ENCODE results near the gene IL21R. TPM values are rescaled to one million over a fixed set of nuclear protein-coding genes. Genes with fewer than 3 reads are reported as not detected.
"Not testable (repeated sequence)": the region's sequence is repeated elsewhere in the genome, so short reads cannot be mapped to it uniquely, and the experiment has no call there.

IL21R gene
- total RNA-seq, 2 experiments from 2014 or later = 61.8 to 73.5 TPM

DNA sequence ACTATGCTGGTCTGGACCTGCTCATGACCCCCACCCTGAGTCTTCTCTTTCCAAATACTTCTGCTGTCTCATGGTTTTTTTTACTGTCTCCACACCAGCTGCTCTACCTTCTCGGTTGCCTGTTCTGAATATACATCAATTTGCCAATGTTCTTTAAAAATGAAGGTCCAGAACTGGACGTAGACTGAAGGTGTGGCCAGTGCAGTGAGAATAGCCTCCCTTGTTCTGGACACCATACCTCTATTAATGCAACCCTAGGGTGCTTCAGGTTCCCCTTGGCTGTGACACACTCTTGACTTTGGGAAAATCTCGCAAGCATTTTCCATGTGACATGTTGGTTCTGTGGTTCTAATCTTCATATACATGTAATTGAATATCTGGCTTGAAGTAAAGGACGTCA, 15.3 kb upstream of the IL21R start:
- no peak for DNase-seq
- Mint-ChIP-seq H3K27me3 (no peaks in the 10 kb centered on the region), H3K36me3 (ENCODE audit: low read depth) (peaks cover 7% of the 10 kb centered on the region), H3K9me3 (ENCODE audit: low read depth) (peaks cover 14% of the 10 kb centered on the region), H3K4me3 (no peak overlapping the region), H3K4me1 (peaks cover 17% of the 10 kb centered on the region), H3K27ac (no peak overlapping the region)
- intact Hi-C loops (cut with DNase I, micrococcal nuclease) = no loop called here
- ChIA-PET POLR2A (interaction anchor here (1.3 to 1.6 kb wide), 3 partner anchors 11 to 18 kb away, joined by 4 to 8 read pairs (median 5); no protein-coding TSS in a partner anchor), CTCF (interaction anchor here (0.6 to 2.2 kb wide), 8 partner anchors 12 to 196 kb away, joined by 3 to 12 read pairs (median 4); no protein-coding TSS in a partner anchor)
- no peak for ATAC-seq

DNA sequence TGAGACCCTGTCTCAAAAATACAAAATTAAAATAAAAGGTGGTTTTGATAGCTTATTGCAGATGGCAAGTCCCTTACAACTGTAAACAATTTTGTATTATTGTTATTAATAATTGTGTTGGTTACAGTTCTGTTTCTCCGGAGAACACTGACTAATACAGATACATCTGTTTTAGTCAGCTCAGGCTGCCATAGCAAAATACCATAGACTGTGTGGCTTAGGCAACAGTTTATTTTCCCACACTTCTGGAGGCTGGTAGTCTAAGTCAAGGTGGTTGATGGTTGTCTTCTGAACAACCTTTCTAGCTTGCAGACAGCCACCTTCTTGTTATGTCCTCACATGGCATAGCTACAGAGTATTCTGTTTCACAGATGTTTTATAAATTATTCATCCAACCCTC, 14.2 kb upstream of the IL21R start:
- Mint-ChIP-seq H3K27me3 (no peaks in the 10 kb centered on the region), H3K27ac (peak overlapping the region; percentile 7), H3K9me3 (ENCODE audit: low read depth) (peaks cover 24% of the 10 kb centered on the region), H3K4me3 (no peak overlapping the region), H3K36me3 (ENCODE audit: low read depth) (peaks cover 7% of the 10 kb centered on the region), H3K4me1 (peaks cover 13% of the 10 kb centered on the region)
- CTCF ChIA-PET = interaction anchor here (0.8 to 2.5 kb wide), 8 partner anchors 12 to 233 kb away, joined by 3 to 12 read pairs (median 4); no protein-coding TSS in a partner anchor
- ATAC-seq (peak; percentile 95), DNase-seq (no peak)
- POLR2A ChIA-PET = interaction anchor here (0.8 to 1.6 kb wide), 6 partner anchors 12 to 20 kb away, joined by 3 to 8 read pairs (median 4); no protein-coding TSS in a partner anchor
- intact Hi-C loops (cut with DNase I, micrococcal nuclease) = loop anchor here in 1 of 2 experiments (1.0 kb wide), 1 partner anchor 13 kb away; no protein-coding TSS in a partner anchor

DNA sequence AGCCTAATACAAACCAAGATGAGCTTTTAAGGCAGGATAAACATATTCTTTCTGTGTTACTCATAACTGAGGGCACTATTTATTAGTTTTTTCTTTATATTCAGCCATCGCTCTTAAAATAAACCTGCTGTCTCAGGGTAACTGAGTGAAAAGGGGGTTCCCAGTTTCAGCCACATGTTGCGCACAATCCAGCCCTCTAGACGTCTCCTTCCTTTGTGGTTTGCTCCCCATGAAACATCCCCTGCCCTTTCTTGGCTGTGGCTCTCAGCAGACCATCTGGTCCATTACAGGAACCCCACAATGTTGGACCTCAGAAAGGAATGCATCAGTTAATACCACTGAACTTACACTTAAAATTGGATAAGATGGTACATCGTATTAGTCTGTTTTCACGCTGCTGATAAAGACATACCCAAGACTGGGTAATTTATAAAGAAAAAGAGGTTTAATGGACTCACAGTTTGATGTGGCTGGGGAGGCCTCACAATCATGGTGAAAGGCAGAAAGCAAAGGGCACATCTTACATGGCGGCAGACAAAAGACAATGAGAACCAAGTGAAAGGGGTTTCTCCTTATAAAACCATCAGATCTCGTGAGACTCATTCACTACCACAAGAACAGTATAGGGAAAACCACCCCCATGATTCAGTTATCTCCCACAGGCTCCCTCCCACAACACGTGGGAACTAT, 12.6 kb upstream of the IL21R start:
- Mint-ChIP-seq H3K36me3 (ENCODE audit: low read depth) (peaks cover 7% of the 10 kb centered on the region), H3K27me3 (no peaks in the 10 kb centered on the region), H3K27ac (no peak overlapping the region), H3K4me1 (peaks cover 18% of the 10 kb centered on the region), H3K9me3 (ENCODE audit: low read depth) (peaks cover 24% of the 10 kb centered on the region), H3K4me3 (no peak overlapping the region)
- no peak for DNase-seq
- intact Hi-C loops (cut with DNase I, micrococcal nuclease) = no loop called here
- ChIA-PET CTCF (interaction anchor here (0.7 to 2.5 kb wide), 2 partner anchors 12 to 1964 kb away, joined by 3 to 12 read pairs; no protein-coding TSS in a partner anchor), POLR2A (interaction anchor here (0.7 kb wide), 1 partner anchor 50 kb away, joined by 3 read pairs; no protein-coding TSS in a partner anchor)
- ATAC-seq = no peak

DNA sequence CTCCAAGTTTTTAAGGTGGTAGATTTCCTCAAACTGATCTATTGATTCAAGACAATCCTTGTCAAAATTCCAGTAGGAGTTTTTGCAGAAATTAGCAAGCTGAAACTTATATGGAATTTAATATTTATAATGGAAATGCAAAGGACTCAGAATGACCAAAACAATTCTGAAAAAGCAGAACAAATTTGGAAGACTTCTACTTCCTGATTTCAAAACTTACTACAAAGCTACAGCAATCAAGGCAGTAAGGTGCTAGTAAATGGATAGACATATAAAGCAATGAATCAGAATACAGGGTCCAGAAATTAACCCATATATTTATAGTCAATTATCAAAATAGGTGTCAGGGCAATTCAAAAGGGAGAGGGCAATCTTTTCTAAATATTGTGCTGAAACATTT, 11.8 kb upstream of the IL21R start:
- DNase-seq (no peak), ATAC-seq (no peak)
- intact Hi-C loops (cut with DNase I, micrococcal nuclease) = no loop called here
- Mint-ChIP-seq H3K4me3 (no peak overlapping the region), H3K36me3 (ENCODE audit: low read depth) (peaks cover 9% of the 10 kb centered on the region), H3K9me3 (ENCODE audit: low read depth) (peaks cover 29% of the 10 kb centered on the region), H3K4me1 (peaks cover 17% of the 10 kb centered on the region), H3K27ac (no peak overlapping the region), H3K27me3 (no peaks in the 10 kb centered on the region)
- ChIA-PET CTCF (interaction anchor here (0.7 to 2.6 kb wide), 2 partner anchors 11 to 1963 kb away, joined by 3 to 8 read pairs; no protein-coding TSS in a partner anchor), POLR2A (interaction anchor here (0.7 kb wide), 1 partner anchor 50 kb away, joined by 3 read pairs; no protein-coding TSS in a partner anchor)

DNA sequence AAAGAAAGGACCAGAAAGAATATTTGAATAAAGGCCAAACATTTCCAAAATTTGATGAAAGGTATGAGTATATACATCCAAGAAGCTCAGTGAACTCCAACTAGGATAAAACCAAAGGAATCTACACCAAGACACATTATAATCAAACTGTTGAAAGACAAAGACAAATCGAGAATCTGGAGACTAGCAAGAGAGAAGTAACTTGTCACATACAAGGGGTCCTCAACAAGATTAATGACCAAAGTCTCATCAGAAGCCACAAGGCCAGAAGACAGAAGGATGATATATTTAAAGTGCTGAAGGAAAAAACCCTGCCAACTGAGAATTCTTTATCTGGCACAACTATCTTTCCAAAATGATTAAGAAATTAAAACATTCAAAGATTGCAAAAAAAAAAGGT, 9.3 kb upstream of the IL21R start:
- no peak overlapping the region for H3K27ac Mint-ChIP-seq
- H3K4me3 Mint-ChIP-seq = no peak overlapping the region
- DNase-seq (no peak), ATAC-seq (no peak)
- peaks cover 12% of the 10 kb centered on the region for H3K36me3 Mint-ChIP-seq (ENCODE audit: low read depth)
- peaks cover 18% of the 10 kb centered on the region for H3K4me1 Mint-ChIP-seq
- intact Hi-C loops (cut with DNase I, micrococcal nuclease) = no loop called here
- peaks cover 31% of the 10 kb centered on the region for H3K9me3 Mint-ChIP-seq (ENCODE audit: low read depth)
- ChIA-PET CTCF (interaction anchor here (0.8 to 2.6 kb wide), 5 partner anchors 8 to 213 kb away, joined by 3 to 8 read pairs (median 4); partner anchors contain the start of gene IL21R), POLR2A (no interaction called here)
- no peaks in the 10 kb centered on the region for H3K27me3 Mint-ChIP-seq

DNA sequence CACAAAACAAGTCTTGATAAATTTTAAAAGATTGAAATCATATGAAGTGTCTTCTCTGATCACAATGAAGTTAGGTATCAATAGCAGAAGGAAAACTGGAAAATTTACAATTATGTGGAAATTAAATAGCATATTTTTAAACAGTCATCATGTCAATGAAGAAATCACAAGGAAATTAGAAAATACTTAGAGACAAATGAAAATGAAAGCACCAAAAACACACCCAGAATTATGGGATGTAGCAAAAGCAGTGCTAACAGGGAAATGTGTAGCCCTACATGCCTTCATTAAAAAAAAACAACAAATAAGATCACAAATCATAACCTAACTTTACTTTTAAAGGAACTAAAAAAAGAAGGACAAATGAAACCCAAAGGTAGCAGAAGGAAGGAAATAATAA, 7.5 kb upstream of the IL21R start:
- peaks cover 14% of the 10 kb centered on the region for H3K4me1 Mint-ChIP-seq
- peaks cover 28% of the 10 kb centered on the region for H3K9me3 Mint-ChIP-seq (ENCODE audit: low read depth)
- H3K4me3 Mint-ChIP-seq = no peak overlapping the region
- ChIA-PET POLR2A (no interaction called here), CTCF (interaction anchor here (1.6 kb wide), 1 partner anchor 10 kb away, joined by 4 read pairs; no protein-coding TSS in a partner anchor)
- intact Hi-C loops (cut with DNase I, micrococcal nuclease) = no loop called here
- DNase-seq = no peak
- H3K27me3 Mint-ChIP-seq = no peaks in the 10 kb centered on the region
- H3K36me3 Mint-ChIP-seq (ENCODE audit: low read depth) = peaks cover 12% of the 10 kb centered on the region
- no peak for ATAC-seq
- no peak overlapping the region for H3K27ac Mint-ChIP-seq

DNA sequence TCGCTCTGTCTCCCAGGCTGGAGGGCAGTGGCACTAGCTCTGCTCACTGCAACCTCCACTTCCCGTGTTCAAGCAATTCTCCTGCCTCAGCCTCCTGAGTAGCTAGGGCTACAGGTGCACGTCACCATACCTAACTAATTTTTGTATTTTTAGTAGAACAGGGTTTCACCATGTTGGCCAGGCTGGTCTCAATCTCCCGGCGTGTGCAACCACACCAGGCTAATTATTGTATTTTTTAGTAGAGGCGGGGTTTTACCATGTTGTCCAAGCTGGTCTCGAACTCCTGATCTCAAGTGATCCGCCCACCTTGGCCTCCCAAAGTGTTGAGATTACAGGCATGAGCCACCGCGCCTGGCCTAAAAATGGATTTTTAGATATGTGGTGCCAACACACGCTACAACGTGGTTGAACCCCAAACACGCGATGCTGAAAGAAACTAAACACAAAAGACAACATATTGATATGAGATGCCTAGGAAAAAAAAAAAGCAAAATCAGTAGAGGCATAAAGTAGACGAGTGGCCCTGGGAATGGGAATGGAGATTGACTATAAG, 3.6 kb upstream of the IL21R start:
- CTCF ChIA-PET = interaction anchor here (0.7 to 1.2 kb wide), 2 partner anchors 11 to 24 kb away, joined by 3 to 6 read pairs; no protein-coding TSS in a partner anchor
- H3K36me3 Mint-ChIP-seq (ENCODE audit: low read depth) = peaks cover 22% of the 10 kb centered on the region
- intact Hi-C loops (cut with DNase I, micrococcal nuclease); H3K27ac Mint-ChIP-seq; ATAC-seq; H3K4me3 Mint-ChIP-seq; DNase-seq; H3K27me3 Mint-ChIP-seq: not testable (repeated sequence)
- peaks cover 29% of the 10 kb centered on the region for H3K4me1 Mint-ChIP-seq
- peaks cover 13% of the 10 kb centered on the region for H3K9me3 Mint-ChIP-seq (ENCODE audit: low read depth)
- POLR2A ChIA-PET = interaction anchor here (0.6 kb wide), 1 partner anchor 53 kb away, joined by 3 read pairs; no protein-coding TSS in a partner anchor

DNA sequence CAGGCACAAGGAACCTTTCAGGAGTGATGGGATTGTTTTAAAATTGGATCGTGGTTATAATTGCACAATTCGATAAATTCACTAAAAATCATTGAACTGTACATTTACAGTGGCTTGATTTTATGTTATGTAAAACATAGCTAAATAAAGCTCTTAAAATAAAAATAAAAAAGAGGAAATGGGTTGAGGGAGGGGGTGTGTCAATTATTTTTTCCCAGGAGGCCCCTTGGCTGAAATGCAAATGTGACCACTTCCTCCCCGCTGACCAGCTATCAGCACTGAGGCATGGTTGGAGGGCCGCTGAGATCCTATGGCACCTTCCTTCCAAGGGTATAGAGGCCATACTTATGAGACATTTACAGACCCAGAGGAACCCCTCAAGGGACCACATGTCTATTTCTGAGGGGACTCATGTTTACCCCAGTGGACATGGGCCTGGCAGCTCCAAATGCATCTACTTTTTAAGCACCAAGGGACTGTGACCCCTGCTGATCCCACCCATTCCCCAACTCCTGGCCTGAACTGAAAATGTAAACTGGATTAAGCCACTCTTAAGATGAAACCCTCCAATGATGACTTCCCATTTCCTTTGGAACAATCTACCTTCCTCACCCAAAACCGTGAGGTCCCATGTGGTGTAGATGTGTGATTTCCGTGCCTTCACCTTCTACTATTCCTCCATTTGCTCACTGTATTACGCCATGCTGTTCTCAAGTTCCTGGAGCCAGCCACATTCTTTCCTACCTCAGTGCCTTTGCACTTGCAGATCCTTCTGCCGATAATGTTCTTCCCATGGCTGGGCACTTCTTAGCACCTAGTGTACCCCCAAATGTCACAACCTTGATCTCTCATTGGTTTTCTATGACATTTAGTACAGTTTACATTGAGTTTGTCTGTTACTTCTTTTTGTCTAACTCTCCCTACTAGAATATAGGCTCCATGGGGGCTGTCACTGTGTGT, 2.8 kb upstream of the IL21R start:
- POLR2A ChIA-PET = interaction anchor here (0.6 kb wide), 1 partner anchor 53 kb away, joined by 3 read pairs; no protein-coding TSS in a partner anchor
- H3K27me3 Mint-ChIP-seq = no peaks in the 10 kb centered on the region
- H3K9me3 Mint-ChIP-seq (ENCODE audit: low read depth) = peaks cover 10% of the 10 kb centered on the region
- peaks cover 25% of the 10 kb centered on the region for H3K4me1 Mint-ChIP-seq
- ATAC-seq = no peak
- H3K27ac Mint-ChIP-seq = peak overlapping the region; percentile 23
- H3K4me3 Mint-ChIP-seq = no peak overlapping the region
- peaks cover 28% of the 10 kb centered on the region for H3K36me3 Mint-ChIP-seq (ENCODE audit: low read depth)
- CTCF ChIA-PET = interaction anchor here (1.2 kb wide), 1 partner anchor 12 kb away, joined by 6 read pairs; no protein-coding TSS in a partner anchor
- no peak for DNase-seq
- intact Hi-C loops (cut with DNase I, micrococcal nuclease) = no loop called here

DNA sequence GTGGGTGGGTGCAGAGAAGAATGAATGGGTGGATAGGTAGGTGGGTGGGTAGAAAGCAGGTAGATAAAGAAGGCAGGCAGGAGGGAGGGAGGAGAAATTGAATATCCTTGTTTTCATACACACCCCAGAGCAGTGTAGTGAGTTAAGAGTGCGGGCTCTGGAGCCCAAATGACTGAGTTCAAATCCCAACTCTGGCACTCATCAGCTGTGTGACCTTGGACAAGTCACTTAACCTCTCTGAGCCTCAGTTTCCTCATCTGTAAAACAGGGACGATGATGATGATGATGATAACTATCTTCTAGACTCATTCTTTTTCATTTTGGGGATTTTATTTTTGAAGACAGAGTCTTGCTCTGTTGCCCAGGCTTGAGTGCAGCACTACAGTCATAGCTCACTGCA, 2.0 kb upstream of the IL21R start:
- H3K27ac Mint-ChIP-seq = no peak overlapping the region
- ChIA-PET CTCF (interaction anchor here (0.6 to 7.4 kb wide), 6 partner anchors 9 to 221 kb away, joined by 3 to 51 read pairs (median 8); no protein-coding TSS in a partner anchor), POLR2A (interaction anchor here (0.7 to 8.4 kb wide), 3 partner anchors 12 to 33 kb away, joined by 3 to 103 read pairs (median 4); no protein-coding TSS in a partner anchor)
- H3K4me3 Mint-ChIP-seq = no peak overlapping the region
- intact Hi-C loops (cut with DNase I, micrococcal nuclease) = loop anchor here in 1 of 2 experiments (1.0 to 10.0 kb wide), 2 partner anchors 12 to 795 kb away; no protein-coding TSS in a partner anchor
- H3K27me3 Mint-ChIP-seq = no peaks in the 10 kb centered on the region
- DNase-seq (no peak), ATAC-seq (no peak)
- H3K4me1 Mint-ChIP-seq = peaks cover 26% of the 10 kb centered on the region
- peaks cover 29% of the 10 kb centered on the region for H3K36me3 Mint-ChIP-seq (ENCODE audit: low read depth)
- peaks cover 2% of the 10 kb centered on the region for H3K9me3 Mint-ChIP-seq (ENCODE audit: low read depth)

All from activated CD4-positive, alpha-beta T cell treated with anti-CD3 and anti-CD28 coated beads for 36 hours (primary cell).